IMR-90 (cell line): ENCODE data around the gene KCNH4.

ENCODE experiments used
- CTCF ChIP-seq: conservative IDR thresholded peaks from 2 replicates; pipeline ENCODE4 v1.5.1; 2012; ENCODE audit warnings: mild to moderate bottlenecking, low read depth, low read length, improper control_type of control experiment
- MAZ ChIP-seq: IDR thresholded peaks from 2 replicates; pipeline ENCODE4 v1.6.1; 2012; ENCODE audit warnings: low read depth, mild to moderate bottlenecking, low read length, improper control_type of control experiment, moderate library complexity, borderline replicate concordance
- POLR2A ChIP-seq: IDR thresholded peaks from 2 replicates; pipeline ENCODE4 v1.6.1; 2012; ENCODE audit warnings: mild to moderate bottlenecking, low read depth, low read length
- RCOR1 ChIP-seq: IDR thresholded peaks from 2 replicates; pipeline ENCODE4 v1.6.1; 2012; ENCODE audit warnings: mild to moderate bottlenecking, low read length, improper control_type of control experiment; ENCODE audit not compliant: insufficient replicate concordance
- SMC3 ChIP-seq: fragments of 150-350 bp; IDR thresholded peaks from 2 replicates; pipeline ENCODE4 v1.6.1; 2016; ENCODE audit warnings: low read depth, mild to moderate bottlenecking, antibody characterized with exemption, low read length, moderate library complexity
- USF2 ChIP-seq: fragments of 150-350 bp; IDR thresholded peaks from 2 replicates; pipeline ENCODE4 v1.6.1; 2017; ENCODE audit warnings: mild to moderate bottlenecking, antibody characterized with exemption, low read length, low read depth

- TF ChIP-seq CTCF: no peak
- no peak for TF ChIP-seq USF2
- TF ChIP-seq SMC3: no peak
- TF ChIP-seq MAZ: no peak
- no peak for TF ChIP-seq POLR2A
- no peak for TF ChIP-seq RCOR1
Observed at GRCh38 chr17:42201458-42201772, 20.5 kb upstream of the KCNH4 start.
